ENCODE results near the gene ITGB2.

Gene ITGB2

DNA sequence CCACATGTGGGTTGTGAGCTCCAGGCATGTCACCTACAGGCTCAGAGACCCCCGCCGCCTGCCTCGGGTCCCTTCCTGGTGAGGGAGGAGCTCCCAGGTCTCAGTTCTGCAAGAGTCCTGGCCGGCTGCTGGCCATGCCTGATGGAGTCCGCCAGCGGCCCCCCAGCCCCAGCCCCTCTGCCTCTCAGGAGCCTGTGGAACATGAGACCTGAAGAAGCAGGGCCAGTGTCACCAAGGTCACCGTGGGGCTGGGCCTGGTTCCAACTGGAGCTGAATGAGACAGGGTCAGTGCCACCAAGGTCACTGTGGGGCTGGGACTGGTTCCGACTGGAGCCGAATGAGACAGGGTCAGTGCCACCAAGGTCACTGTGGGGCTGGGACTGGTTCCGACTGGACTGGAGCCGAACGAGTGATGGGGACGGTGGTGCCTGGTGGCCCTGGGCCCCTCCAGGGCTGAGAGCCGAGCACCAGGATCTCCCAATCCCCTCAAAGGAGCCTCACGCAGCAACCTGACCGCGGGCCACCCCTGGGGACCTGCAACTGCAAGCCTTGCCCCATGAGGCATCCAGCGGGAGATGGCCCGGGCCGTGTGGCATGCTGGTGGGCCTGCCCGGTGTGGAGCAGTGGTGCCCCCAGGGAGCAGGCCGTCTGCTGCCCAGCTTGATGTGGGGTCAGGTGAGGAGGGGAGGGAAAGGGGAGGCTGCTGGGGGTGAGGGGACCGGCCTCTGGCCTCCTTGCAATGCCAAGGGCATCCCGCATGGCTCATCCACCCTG is 32.7 kb downstream of the ITGB2 start:
- no peak for DNase-seq (ENCODE audit: low read depth, low spot score)
- TF ChIP-seq, protein P1, sequence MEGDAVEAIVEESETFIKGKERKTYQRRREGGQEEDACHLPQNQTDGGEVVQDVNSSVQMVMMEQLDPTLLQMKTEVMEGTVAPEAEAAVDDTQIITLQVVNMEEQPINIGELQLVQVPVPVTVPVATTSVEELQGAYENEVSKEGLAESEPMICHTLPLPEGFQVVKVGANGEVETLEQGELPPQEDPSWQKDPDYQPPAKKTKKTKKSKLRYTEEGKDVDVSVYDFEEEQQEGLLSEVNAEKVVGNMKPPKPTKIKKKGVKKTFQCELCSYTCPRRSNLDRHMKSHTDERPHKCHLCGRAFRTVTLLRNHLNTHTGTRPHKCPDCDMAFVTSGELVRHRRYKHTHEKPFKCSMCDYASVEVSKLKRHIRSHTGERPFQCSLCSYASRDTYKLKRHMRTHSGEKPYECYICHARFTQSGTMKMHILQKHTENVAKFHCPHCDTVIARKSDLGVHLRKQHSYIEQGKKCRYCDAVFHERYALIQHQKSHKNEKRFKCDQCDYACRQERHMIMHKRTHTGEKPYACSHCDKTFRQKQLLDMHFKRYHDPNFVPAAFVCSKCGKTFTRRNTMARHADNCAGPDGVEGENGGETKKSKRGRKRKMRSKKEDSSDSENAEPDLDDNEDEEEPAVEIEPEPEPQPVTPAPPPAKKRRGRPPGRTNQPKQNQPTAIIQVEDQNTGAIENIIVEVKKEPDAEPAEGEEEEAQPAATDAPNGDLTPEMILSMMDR (IDR thresholded peaks at IDR 0.05; ENCODE audit: insufficient read depth, low read length, missing control alignments): no peak
- H3K4me3 ChIP-seq (ENCODE audit: low read depth, low read length): no peak overlapping the region
- ChIA-PET CTCF (interaction anchor here (1.5 kb wide), 1 partner anchor 44 kb away, joined by 3 read pairs; no protein-coding TSS in a partner anchor), POLR2A (no interaction called here)

DNA sequence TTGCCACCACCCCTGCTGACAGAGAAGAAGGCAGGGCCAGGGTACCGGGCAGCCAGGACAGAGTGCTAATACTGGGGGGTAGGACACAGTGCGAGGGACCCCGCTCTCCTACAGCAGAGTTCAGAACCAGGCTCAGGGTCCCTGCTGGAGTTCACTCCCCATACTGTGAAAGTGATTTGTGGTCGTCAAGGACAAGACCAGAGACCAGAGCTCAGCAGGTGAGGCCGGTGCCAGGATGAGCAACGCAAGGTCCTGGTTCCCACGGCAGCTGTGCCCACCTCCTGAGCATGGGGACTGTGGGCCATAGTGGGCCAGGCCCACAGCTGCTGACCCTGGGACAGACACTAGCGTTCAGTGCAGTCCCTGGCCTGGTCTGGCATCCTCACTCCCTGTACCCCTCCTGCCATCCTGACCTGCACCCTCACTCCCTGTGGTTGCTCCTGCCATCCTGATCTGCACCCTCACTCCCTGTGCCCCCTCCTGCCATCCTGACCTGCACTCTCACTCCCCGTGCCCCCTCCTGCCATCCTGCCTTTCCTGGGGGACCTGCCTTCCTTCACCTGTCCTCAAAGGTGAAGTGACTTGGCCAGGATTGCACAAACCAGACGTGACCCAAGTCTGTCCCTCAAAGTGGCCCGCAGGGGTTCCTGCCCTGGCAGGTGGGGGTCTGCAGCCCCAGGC is 33.4 kb downstream of the ITGB2 start:
- POLR2A ChIA-PET: no interaction called here

GRCh38 chr21:44886113-44887075 is 34.3 kb downstream of the ITGB2 start:
- POLR2A ChIA-PET: no interaction called here
- CTCF ChIA-PET: interaction anchor here (1.2 kb wide), 1 partner anchor 252 kb away, joined by 4 read pairs; no protein-coding TSS in a partner anchor
- TF ChIP-seq, protein P1 (IDR thresholded peaks at IDR 0.05; ENCODE audit: insufficient read depth, low read length, missing control alignments): no peak
- H3K4me3 ChIP-seq (ENCODE audit: low read depth, low read length): no peak overlapping the region
- no peak for DNase-seq (ENCODE audit: low read depth, low spot score)

More for the DNA sequence above, 33.4 kb downstream of the ITGB2 start:
- H3K4me3 ChIP-seq (ENCODE audit: low read depth, low read length): no peak overlapping the region
- CTCF ChIA-PET: interaction anchor here (1.2 kb wide), 1 partner anchor 251 kb away, joined by 4 read pairs; no protein-coding TSS in a partner anchor
- DNase-seq (ENCODE audit: low read depth, low spot score): no peak
- TF ChIP-seq, protein P1 (IDR thresholded peaks at IDR 0.05; ENCODE audit: insufficient read depth, low read length, missing control alignments): no peak

- POLR2A ChIA-PET: no interaction called here
- TF ChIP-seq, protein P1 (IDR thresholded peaks at IDR 0.05; ENCODE audit: insufficient read depth, low read length, missing control alignments): no peak
- CTCF ChIA-PET: no interaction called here
- H3K4me3 ChIP-seq (ENCODE audit: low read depth, low read length): no peak overlapping the region
- DNase-seq (ENCODE audit: low read depth, low spot score): no peak
These were observed 35.1 kb downstream of the ITGB2 start for GRCh38 chr21:44885615-44886014.

DNA sequence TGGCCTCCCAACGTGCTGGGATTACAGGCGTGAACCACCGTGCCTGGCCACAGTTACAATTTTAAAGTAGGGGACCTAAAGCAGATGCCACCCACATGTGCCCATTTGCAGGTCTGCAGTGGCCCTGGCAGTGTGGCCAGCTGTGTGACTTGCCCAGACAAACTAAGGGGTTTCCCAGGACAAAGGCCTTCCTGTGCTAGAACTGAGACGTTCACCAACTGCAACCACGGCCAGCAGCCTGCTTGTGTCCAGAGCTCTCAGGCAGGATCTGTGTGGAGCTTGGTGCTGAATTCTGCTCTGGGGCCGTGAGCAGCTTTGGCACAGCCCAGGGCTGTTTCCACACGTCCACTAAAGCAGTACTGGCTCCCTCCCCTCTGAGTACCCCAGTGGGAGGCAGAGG is 36.6 kb downstream of the ITGB2 start:
- TF ChIP-seq, protein P1 (IDR thresholded peaks at IDR 0.05; ENCODE audit: insufficient read depth, low read length, missing control alignments): no peak
- H3K4me3 ChIP-seq (ENCODE audit: low read depth, low read length): no peak overlapping the region
- CTCF ChIA-PET: interaction anchor here (1.4 to 5.4 kb wide), 3 partner anchors 10 to 254 kb away, joined by 5 to 58 read pairs (median 8); no protein-coding TSS in a partner anchor

More for the DNA sequence above, 36.6 kb downstream of the ITGB2 start:
- POLR2A ChIA-PET: no interaction called here
- DNase-seq (ENCODE audit: low read depth, low spot score): no peak

All from AG04449 (cell line).